DOHH2 (cell line): Measurements from ENCODE around the gene SFI1.
"Not testable (repeated sequence)": the region's sequence is repeated elsewhere in the genome, so short reads cannot be mapped to it uniquely, and the experiment has no call there.

Source experiments
- H3F3A ChIP-seq: fragments of 200-600 bp; sonication (generic), shearing (Covaris generic); 2 replicates; pipeline ENCODE4 v1.6.0; 2016; ENCODE audit warnings: antibody characterized with exemption, mild to moderate bottlenecking; ENCODE audit not compliant: control insufficient read depth, insufficient read depth
- H3K27ac ChIP-seq: fragments of 200-600 bp; sonication (generic); 2 replicates; pipeline ENCODE4 v1.5.1; 2014; ENCODE audit warnings: low read depth, mild to moderate bottlenecking, low read length, moderate library complexity
- H3K27me3 ChIP-seq: fragments of 200-600 bp; sonication (generic); 2 replicates; pipeline ENCODE4 v1.6.1; 2014; ENCODE audit warnings: mild to moderate bottlenecking, low read length, mixed read lengths; ENCODE audit not compliant: control insufficient read depth
- H3K36me3 ChIP-seq: fragments of 200-600 bp; sonication (generic); 2 replicates; pipeline ENCODE4 v1.6.1; 2014; ENCODE audit warnings: mild to moderate bottlenecking, low read length, moderate library complexity, mixed read lengths; ENCODE audit not compliant: control insufficient read depth
- H3K4me1 ChIP-seq: fragments of 200-600 bp; sonication (generic); 2 replicates; pipeline ENCODE4 v1.6.1; 2014; ENCODE audit warnings: mild to moderate bottlenecking, low read length, mixed read lengths; ENCODE audit not compliant: control insufficient read depth
- H3K4me2 ChIP-seq: fragments of 200-600 bp; sonication (generic); 2 replicates; pipeline ENCODE4 v1.6.0; 2014; ENCODE audit warnings: mild to moderate bottlenecking, low read length, moderate library complexity
- H3K4me3 ChIP-seq: fragments of 200-600 bp; sonication (generic); 2 replicates; pipeline ENCODE4 v1.5.1; 2014; ENCODE audit warnings: mild to moderate bottlenecking, low read length, mixed read lengths
- H3K79me2 ChIP-seq: fragments of 200-600 bp; sonication (generic); 2 replicates; pipeline ENCODE4 v1.6.1; 2014; ENCODE audit warnings: mild to moderate bottlenecking, low read length, mixed read lengths; ENCODE audit not compliant: control insufficient read depth
- H3K9me2 ChIP-seq: fragments of 200-600 bp; sonication (generic); replicated peaks from 2 replicates; pipeline ENCODE4 v1.6.1; 2014; ENCODE audit warnings: mild to moderate bottlenecking, low read length, mixed read lengths; ENCODE audit not compliant: control insufficient read depth
- H3K9me3 ChIP-seq: fragments of 200-600 bp; sonication (generic); 2 replicates; pipeline ENCODE4 v1.6.1; 2014; ENCODE audit warnings: antibody characterized with exemption, low read length, mixed read lengths; ENCODE audit not compliant: control insufficient read depth, insufficient read depth
- H4K20me1 ChIP-seq: fragments of 200-600 bp; sonication (generic); 2 replicates; pipeline ENCODE4 v1.6.0; 2014; ENCODE audit warnings: low read depth, mild to moderate bottlenecking, antibody characterized with exemption, low read length, moderate library complexity; ENCODE audit not compliant: control insufficient read depth, insufficient read depth
- EZH2phosphoT487 ChIP-seq: fragments of 200-600 bp; sonication (generic); IDR thresholded peaks from 2 replicates; pipeline ENCODE4 v1.6.1; 2017; ENCODE audit warnings: borderline replicate concordance, mild to moderate bottlenecking, antibody characterized with exemption, low read length, moderate library complexity, mixed read lengths
- TF ChIP-seq, protein P1 (sequence below): fragments of 200-600 bp; sonication (generic); IDR thresholded peaks from one replicate; pipeline ENCODE4 v1.5.1; 2014; ENCODE audit warnings: antibody characterized with exemption, mild to moderate bottlenecking, low read depth, low read length; ENCODE audit not compliant: poor library complexity, severe bottlenecking

SFI1 gene

DNA sequence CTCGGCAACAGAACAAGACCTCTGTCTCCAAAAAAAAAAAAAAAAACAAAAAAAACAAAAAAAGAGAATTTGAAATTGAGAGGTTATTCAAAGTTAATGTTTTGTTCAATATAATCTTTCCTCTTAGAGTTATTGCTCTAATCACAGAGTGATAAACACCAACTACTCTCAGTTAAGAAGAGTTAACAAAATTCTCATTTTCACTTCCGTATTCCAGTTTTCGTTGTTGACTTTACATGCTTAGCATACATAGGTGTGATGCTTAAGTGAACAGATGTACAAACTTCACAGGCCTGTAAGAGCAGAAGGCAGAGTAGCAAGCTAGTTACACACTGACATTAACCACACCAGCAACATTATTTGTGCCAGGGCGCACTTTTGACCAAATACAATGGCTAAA lies 19.0 kb upstream of the SFI1 start:
- peaks cover 93% of the 10 kb centered on the region for H3K79me2 ChIP-seq
- H3F3A ChIP-seq, result peaks cover 6% of the 10 kb centered on the region; the same call in 1 of the 2 replicates
- H3K27me3 ChIP-seq, result no peaks in the 10 kb centered on the region
- peak overlapping the region; percentile 65 for H3K27ac ChIP-seq
- H4K20me1 ChIP-seq, result 0 out of 2 replicates have a peak, but pooled peaks cover 4% of the 10 kb centered on the region
- peaks cover 17% of the 10 kb centered on the region for H3K4me1 ChIP-seq
- no peaks in the 10 kb centered on the region for H3K9me3 ChIP-seq
- H3K36me3 ChIP-seq, result peaks cover 88% of the 10 kb centered on the region
- peak overlapping the region; percentile 58 for H3K4me2 ChIP-seq
- no peaks in the 10 kb centered on the region for H3K9me2 ChIP-seq
- TF ChIP-seq, protein P1, sequence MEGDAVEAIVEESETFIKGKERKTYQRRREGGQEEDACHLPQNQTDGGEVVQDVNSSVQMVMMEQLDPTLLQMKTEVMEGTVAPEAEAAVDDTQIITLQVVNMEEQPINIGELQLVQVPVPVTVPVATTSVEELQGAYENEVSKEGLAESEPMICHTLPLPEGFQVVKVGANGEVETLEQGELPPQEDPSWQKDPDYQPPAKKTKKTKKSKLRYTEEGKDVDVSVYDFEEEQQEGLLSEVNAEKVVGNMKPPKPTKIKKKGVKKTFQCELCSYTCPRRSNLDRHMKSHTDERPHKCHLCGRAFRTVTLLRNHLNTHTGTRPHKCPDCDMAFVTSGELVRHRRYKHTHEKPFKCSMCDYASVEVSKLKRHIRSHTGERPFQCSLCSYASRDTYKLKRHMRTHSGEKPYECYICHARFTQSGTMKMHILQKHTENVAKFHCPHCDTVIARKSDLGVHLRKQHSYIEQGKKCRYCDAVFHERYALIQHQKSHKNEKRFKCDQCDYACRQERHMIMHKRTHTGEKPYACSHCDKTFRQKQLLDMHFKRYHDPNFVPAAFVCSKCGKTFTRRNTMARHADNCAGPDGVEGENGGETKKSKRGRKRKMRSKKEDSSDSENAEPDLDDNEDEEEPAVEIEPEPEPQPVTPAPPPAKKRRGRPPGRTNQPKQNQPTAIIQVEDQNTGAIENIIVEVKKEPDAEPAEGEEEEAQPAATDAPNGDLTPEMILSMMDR, result no peak
- no peak for TF ChIP-seq EZH2phosphoT487
- peak overlapping the region; percentile 32 for H3K4me3 ChIP-seq

DNA sequence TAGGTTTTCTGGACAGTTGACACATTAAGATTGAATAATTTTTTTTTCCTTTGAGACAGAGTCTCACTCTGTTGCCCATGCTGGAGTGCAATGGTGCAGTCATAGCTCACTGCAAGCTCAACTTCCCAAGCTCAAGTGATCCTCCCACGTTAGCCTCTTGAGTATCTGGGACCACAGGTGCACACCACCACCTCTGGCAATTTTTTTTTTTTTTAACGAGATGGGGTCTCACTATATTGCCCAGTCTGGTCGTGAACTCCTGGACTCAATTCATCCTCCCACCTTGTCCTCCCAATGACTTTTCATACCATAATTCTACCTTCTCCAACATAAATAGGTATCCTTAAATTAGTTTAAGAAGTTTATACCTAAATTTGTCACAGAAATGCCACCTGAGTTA lies 15.2 kb upstream of the SFI1 start:
- Histone ChIP-seq H3K4me3 (no peak overlapping the region), H3K79me2 (peaks cover 91% of the 10 kb centered on the region), H3K36me3 (peaks cover 86% of the 10 kb centered on the region), H3K4me2 (no peak overlapping the region), H3F3A (peaks cover 9% of the 10 kb centered on the region; the same call in 1 of the 2 replicates), H3K27me3 (no peaks in the 10 kb centered on the region), H3K9me3 (no peaks in the 10 kb centered on the region), H3K27ac (no peak overlapping the region), H4K20me1 (0 out of 2 replicates have a peak, but pooled peaks cover 4% of the 10 kb centered on the region), H3K9me2 (no peaks in the 10 kb centered on the region), H3K4me1 (peaks cover 17% of the 10 kb centered on the region)
- no peak for TF ChIP-seq EZH2phosphoT487
- TF ChIP-seq, protein P1, result no peak

DNA sequence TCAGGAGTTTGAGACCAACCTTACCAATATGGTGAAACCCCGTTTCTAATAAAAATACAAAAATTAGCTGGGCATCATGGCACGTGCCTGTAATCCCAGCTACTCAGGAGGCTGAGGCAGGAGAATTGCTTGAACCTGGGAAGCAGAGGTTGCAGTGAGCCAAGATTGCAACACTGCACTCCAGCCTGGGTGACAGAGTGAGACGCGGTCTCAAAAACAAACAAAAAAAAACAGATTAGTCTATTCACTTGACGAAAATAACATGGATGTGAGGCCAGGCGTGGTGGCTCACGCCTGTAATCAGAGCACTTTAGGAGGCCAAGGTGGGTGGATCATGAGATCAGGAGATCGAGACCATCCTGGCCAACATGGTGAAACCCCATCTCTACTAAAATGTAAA lies 13.9 kb upstream of the SFI1 start:
- H3K4me2 ChIP-seq, H3K27me3 ChIP-seq, H3F3A ChIP-seq, H3K9me2 ChIP-seq, H3K27ac ChIP-seq, H3K4me1 ChIP-seq, H4K20me1 ChIP-seq, H3K9me3 ChIP-seq, H3K4me3 ChIP-seq: not testable (repeated sequence)
- H3K79me2 ChIP-seq, result peaks cover 90% of the 10 kb centered on the region
- peaks cover 86% of the 10 kb centered on the region for H3K36me3 ChIP-seq

DNA sequence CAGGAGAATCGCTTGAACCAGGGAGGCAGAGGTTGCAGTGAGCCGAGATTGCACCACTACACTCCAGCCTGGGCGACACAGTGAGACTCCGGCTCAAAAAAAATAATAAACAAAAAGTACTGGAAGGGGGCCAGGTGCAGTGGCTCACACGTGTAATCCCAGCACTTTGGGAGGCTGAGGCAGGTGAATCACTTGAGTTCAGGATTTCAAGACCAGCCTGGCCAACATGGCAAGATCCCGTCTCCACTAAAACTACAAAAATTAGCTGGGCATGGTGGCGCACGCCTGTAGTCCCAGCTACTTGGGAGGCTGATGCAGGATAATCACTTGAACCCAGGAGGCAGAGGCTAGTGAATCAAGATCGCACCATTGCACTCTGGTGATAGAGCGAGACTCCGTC lies 10.0 kb upstream of the SFI1 start:
- H3K4me3 ChIP-seq, H4K20me1 ChIP-seq, H3K4me2 ChIP-seq, H3K9me3 ChIP-seq, H3K27ac ChIP-seq, H3K9me2 ChIP-seq, H3K27me3 ChIP-seq: not testable (repeated sequence)
- Histone ChIP-seq H3F3A (peaks cover 17% of the 10 kb centered on the region), H3K36me3 (peaks cover 82% of the 10 kb centered on the region), H3K79me2 (peaks cover 84% of the 10 kb centered on the region), H3K4me1 (peaks cover 20% of the 10 kb centered on the region)
